RWPE2 (cell line): ENCODE data around the gene KIF6.
"Not testable (repeated sequence)": the region's sequence is repeated elsewhere in the genome, so short reads cannot be mapped to it uniquely, and the experiment has no call there.

ENCODE experiments used
- ATAC-seq: fragments of 200-7000 bp; cut with Tn5 transposase; 3 replicates; pipeline ENCODE4 v1.9.1; 2021; ENCODE audit warnings: low read depth
- DNase-seq: peaks from one replicate; pipeline ENCODE4 v3.0.0-alpha.2; 2020; ENCODE audit warnings: low spot score
- H3K27ac ChIP-seq: fragments of 450-650 bp; 2 replicates; pipeline ENCODE4 v1.5.1; 2017; ENCODE audit warnings: mild to moderate bottlenecking; ENCODE audit not compliant: poor library complexity, severe bottlenecking
- H3K27me3 ChIP-seq: fragments of 250-450 bp; sonication (Bioruptor Pico); 2 replicates; pipeline ENCODE4 v1.5.1; 2021; ENCODE audit warnings: mild to moderate bottlenecking, moderate library complexity; ENCODE audit not compliant: insufficient read depth, poor library complexity, severe bottlenecking
- H3K36me3 ChIP-seq: fragments of 250-450 bp; sonication (Bioruptor Pico); 2 replicates; pipeline ENCODE4 v1.5.1; 2020; ENCODE audit warnings: low read depth, mild to moderate bottlenecking, moderate library complexity
- H3K4me1 ChIP-seq: fragments of 250-450 bp; sonication (Bioruptor Pico); 2 replicates; pipeline ENCODE4 v1.5.1; 2021; ENCODE audit warnings: mild to moderate bottlenecking, moderate library complexity; ENCODE audit not compliant: insufficient read depth, poor library complexity, severe bottlenecking
- H3K4me3 ChIP-seq: fragments of 250-450 bp; sonication (Bioruptor Pico); 2 replicates; pipeline ENCODE4 v1.5.1; 2021; ENCODE audit warnings: mild to moderate bottlenecking, moderate library complexity; ENCODE audit not compliant: severe bottlenecking
- H3K9me3 ChIP-seq: fragments of 250-450 bp; sonication (Bioruptor Pico); 2 replicates; pipeline ENCODE4 v1.5.1; 2021; ENCODE audit warnings: mild to moderate bottlenecking, moderate library complexity; ENCODE audit not compliant: severe bottlenecking
- CTCF ChIP-seq: fragments of 450-650 bp; IDR thresholded peaks from one replicate; pipeline ENCODE4 v1.5.1; 2017; ENCODE audit warnings: mild to moderate bottlenecking, moderate library complexity; ENCODE audit not compliant: poor library complexity, severe bottlenecking

The KIF6 gene

DNA sequence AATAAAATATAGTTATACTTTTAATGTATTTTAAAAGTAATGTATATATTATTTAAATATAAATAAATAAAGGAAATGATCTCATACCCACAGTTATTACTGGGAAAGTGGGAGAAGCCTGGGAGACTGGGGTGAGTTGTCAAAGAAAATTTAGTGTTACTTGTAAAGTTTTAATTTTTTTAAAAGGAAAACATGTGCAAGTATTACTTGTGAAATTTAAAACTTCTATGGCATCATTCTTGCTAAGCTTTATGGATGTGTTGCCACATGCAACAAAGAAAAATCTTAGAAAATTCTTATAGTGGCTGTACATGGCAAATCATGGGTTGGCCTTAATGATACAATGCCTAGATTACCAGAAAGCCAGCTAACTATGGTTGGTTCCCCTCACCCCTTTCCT is 208.7 kb downstream of the KIF6 start:
- Histone ChIP-seq H3K36me3 (no peaks in the 10 kb centered on the region; the same call in 1 of the 2 replicates), H3K9me3 (no peaks in the 10 kb centered on the region), H3K27me3 (no peaks in the 10 kb centered on the region), H3K27ac (no peak overlapping the region), H3K4me1 (no peaks in the 10 kb centered on the region), H3K4me3 (no peak overlapping the region)
- DNase-seq, result no peak
- TF ChIP-seq CTCF, result no peak
- no peak for ATAC-seq

- no peak overlapping the region for H3K27ac ChIP-seq
- no peaks in the 10 kb centered on the region; the same call in 1 of the 2 replicates for H3K36me3 ChIP-seq
- TF ChIP-seq CTCF, result no peak
- H3K4me1 ChIP-seq, result no peaks in the 10 kb centered on the region
- H3K4me3 ChIP-seq, result no peak overlapping the region
- H3K9me3 ChIP-seq, result no peaks in the 10 kb centered on the region
- H3K27me3 ChIP-seq, result no peaks in the 10 kb centered on the region
- no peak for DNase-seq
- ATAC-seq, result no peak
These were observed 209.7 kb downstream of the KIF6 start for GRCh38 chr6:39515471-39515870.

- H3K27ac ChIP-seq, result no peak overlapping the region
- no peaks in the 10 kb centered on the region for H3K9me3 ChIP-seq
- no peak for TF ChIP-seq CTCF
- no peaks in the 10 kb centered on the region for H3K4me1 ChIP-seq
- H3K4me3 ChIP-seq, result no peak overlapping the region
- no peak for DNase-seq
- H3K36me3 ChIP-seq, result no peaks in the 10 kb centered on the region; the same call in 1 of the 2 replicates
- no peak for ATAC-seq
- H3K27me3 ChIP-seq, result no peaks in the 10 kb centered on the region
These were observed 210.2 kb downstream of the KIF6 start for GRCh38 chr6:39515006-39515405.

DNA sequence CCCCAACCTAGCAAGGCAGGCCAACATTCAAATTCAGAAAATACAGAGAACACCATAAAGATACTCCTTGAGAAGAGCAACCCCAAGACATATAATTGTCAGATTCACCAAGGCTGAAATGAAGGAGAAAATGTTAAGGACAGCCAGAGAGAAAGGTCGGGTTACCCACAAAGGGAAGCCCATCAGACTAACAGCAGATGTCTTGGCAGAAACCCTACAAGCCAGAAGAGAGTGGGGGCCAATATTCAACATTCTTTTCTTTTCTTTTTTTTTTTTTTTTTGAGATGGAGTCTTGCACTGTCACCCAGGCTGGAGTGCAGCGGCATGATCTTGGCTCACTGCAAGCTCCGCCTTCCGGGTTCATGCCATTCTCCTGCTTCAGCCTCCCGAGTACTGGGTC is 215.4 kb downstream of the KIF6 start:
- not testable (repeated sequence) for H3K4me1 ChIP-seq, DNase-seq, ATAC-seq, H3K27ac ChIP-seq, H3K9me3 ChIP-seq, H3K36me3 ChIP-seq, H3K27me3 ChIP-seq, H3K4me3 ChIP-seq

- no peak for ATAC-seq
- no peaks in the 10 kb centered on the region for H3K27me3 ChIP-seq
These were observed 216.7 kb downstream of the KIF6 start for GRCh38 chr6:39508515-39508914.

More at GRCh38 chr6:39508515-39508914, 216.7 kb downstream of the KIF6 start:
- no peak for TF ChIP-seq CTCF
- Histone ChIP-seq H3K36me3 (no peaks in the 10 kb centered on the region), H3K4me1 (no peaks in the 10 kb centered on the region), H3K4me3 (no peak overlapping the region), H3K9me3 (no peaks in the 10 kb centered on the region), H3K27ac (no peak overlapping the region)
- no peak for DNase-seq
